GM12878 (cell line): Measurements from ENCODE around the gene FNDC3B. TPM values are rescaled to one million over a fixed set of nuclear protein-coding genes. Genes with fewer than 3 reads are reported as not detected.

ENCODE experiments used
- ATAC-seq: fragments of 200-7000 bp; cut with Tn5 transposase; 3 replicates; pipeline ENCODE4 v1.9.1; 2020; ENCODE audit warnings: mild to moderate bottlenecking, moderate library complexity
- BruUV-seq: library from RNA; stranded (reverse); fragments of 400-500 nt; replicated peaks from 2 replicates; lab custom pipeline; 2021; lab: Mats Ljungman, UMichigan
- CTCF ChIA-PET: fragments of 300-600 bp; sonication (Branson Sonifier 250); formaldehyde crosslinking; extraction: SDS; loops from one replicate; lab custom pipeline; 2021; ENCODE audit warnings: inconsistent platforms; lab: Yijun Ruan, JAX
- POLR2A ChIA-PET: fragments of 350-600 bp; formaldehyde crosslinking; extraction: SDS; loops from one replicate; lab custom pipeline; 2021; ENCODE audit warnings: inconsistent platforms; lab: Charles Lee
- RAD21 ChIA-PET: fragments of 300-600 bp; sonication (Branson Sonifier 250); formaldehyde crosslinking; loops from one replicate; lab custom pipeline; 2023; ENCODE audit warnings: antibody characterized with exemption; ENCODE audit not compliant: unreplicated experiment; lab: Charles Lee
- SMC1A ChIA-PET: fragments of 300-600 bp; sonication (Branson Sonifier 250); formaldehyde crosslinking; loops from one replicate; lab custom pipeline; 2023; ENCODE audit not compliant: unreplicated experiment, uncharacterized antibody; lab: Charles Lee
- DNase-seq: peaks from one replicate; pipeline ENCODE4 v3.0.0-alpha.2; 2011; ENCODE audit warnings: low read depth, low spot score
- FAIRE-seq: peaks from 3 replicates; lab custom pipeline; 2011; peaks lifted over from hg19 to GRCh38; lab: Jason Lieb, UNC
- H2AFZ ChIP-seq: 2 replicates; pipeline ENCODE4 v1.6.0; 2011; ENCODE audit warnings: low read depth, low read length, control low read depth; ENCODE audit not compliant: control insufficient read depth
- H3K27ac ChIP-seq: 2 replicates; pipeline ENCODE4 v1.5.1; 2011; ENCODE audit warnings: control low read depth; ENCODE audit not compliant: control insufficient read depth, insufficient read depth
- H3K27me3 ChIP-seq, 2 experiments: replicated peaks in 1 of 2; 2 replicates each; pipeline versions ENCODE4 v1.6.0 to v1.6.1; 2011; ENCODE audit warnings: low read length in 1 of 2; ENCODE audit not compliant: control insufficient read depth in 2 of 2, insufficient read depth in 2 of 2
- H3K36me3 ChIP-seq, 2 experiments: 2 replicates each; pipeline ENCODE4 v1.5.1; 2011; ENCODE audit warnings: low read length in 1 of 2; ENCODE audit not compliant: control insufficient read depth in 2 of 2, insufficient read depth in 2 of 2
- H3K4me1 ChIP-seq: 2 replicates; pipeline ENCODE4 v1.6.1; 2011; ENCODE audit warnings: mild to moderate bottlenecking, low read length, moderate library complexity, mixed read lengths; ENCODE audit not compliant: control insufficient read depth, insufficient read depth
- H3K4me2 ChIP-seq: 2 replicates; pipeline ENCODE4 v1.6.0; 2011; ENCODE audit warnings: control low read depth; ENCODE audit not compliant: control insufficient read depth, insufficient read depth
- H3K4me3 ChIP-seq: fragments of 200-600 bp; sonication (generic); 2 replicates; pipeline ENCODE4 v1.5.1; 2016
- H3K79me2 ChIP-seq: 2 replicates; pipeline ENCODE4 v1.6.0; 2011; ENCODE audit warnings: low read length; ENCODE audit not compliant: control insufficient read depth, insufficient read depth
- H3K9ac ChIP-seq: 2 replicates; pipeline ENCODE4 v1.8.0; 2011; ENCODE audit warnings: low read length, control low read depth, mixed read lengths; ENCODE audit not compliant: control insufficient read depth, insufficient read depth
- H3K9me3 ChIP-seq: replicated peaks from 3 replicates; pipeline ENCODE4 v1.5.1; 2011; ENCODE audit warnings: mild to moderate bottlenecking, low read length; ENCODE audit not compliant: control insufficient read depth, insufficient read depth
- H4K20me1 ChIP-seq: 2 replicates; pipeline ENCODE4 v1.6.0; 2011; ENCODE audit not compliant: control insufficient read depth, insufficient read depth
- BRCA1 ChIP-seq: IDR thresholded peaks from 2 replicates; pipeline ENCODE4 v1.6.1; 2011; ENCODE audit warnings: low read depth, low read length, improper control_type of control experiment
- CHD2 ChIP-seq: IDR thresholded peaks from 2 replicates; pipeline ENCODE4 v1.6.1; 2011; ENCODE audit warnings: low read depth, low read length, improper control_type of control experiment, borderline replicate concordance
- EZH2 ChIP-seq: IDR thresholded peaks from 2 replicates; pipeline ENCODE4 v1.6.1; 2012; ENCODE audit warnings: low read depth, mild to moderate bottlenecking, control low read depth, inconsistent platforms, low read length, borderline replicate concordance; ENCODE audit not compliant: control insufficient read depth
- MEF2B ChIP-seq: fragments of 450-650 bp; IDR thresholded peaks from 2 replicates; pipeline ENCODE4 v1.6.1; 2018; ENCODE audit warnings: mild to moderate bottlenecking, moderate library complexity; ENCODE audit not compliant: partially characterized antibody, poor library complexity, severe bottlenecking
- NBN ChIP-seq: fragments of 450-650 bp; IDR thresholded peaks from 2 replicates; pipeline ENCODE4 v1.6.1; 2016
- SKIL ChIP-seq: fragments of 450-650 bp; IDR thresholded peaks from 2 replicates; pipeline ENCODE4 v1.6.1; 2017; ENCODE audit warnings: mild to moderate bottlenecking, low read depth, inconsistent platforms; ENCODE audit not compliant: poor library complexity, severe bottlenecking
- WGBS: methylation state at CpG from one replicate; pipeline ENCODE4 v1.1.6; 2016; ENCODE audit warnings: low lambda C conversion rate; ENCODE audit not compliant: insufficient replicate concordance, insufficient coverage; ENCODE audit errors: missing lambda C conversion rate; 5-methylcytosine and 5-hydroxymethylcytosine counted together
- in situ Hi-C: fragments of 300-500 bp; cut with MboI; formaldehyde crosslinking; loops from 9 replicates; pipeline ENCODE4 v1.14.3; 2018; ENCODE audit warnings: mixed read lengths
- intact Hi-C: fragments of 100-400 bp; cut with micrococcal nuclease; formaldehyde crosslinking; loops from one replicate; pipeline ENCODE4 v1.14.2; 2022; ENCODE audit not compliant: unreplicated experiment
- polyA plus RNA-seq, 11 experiments: library from polyadenylated mRNA; depleted of rRNA in 4 of 11; unstranded in 6 of 11; stranded (reverse) in 5 of 11; fragments of >200 nt; fragmentation: Nextera tagmentation in 4 of 11; fragmentation: Illumina TruSeq in 1 of 11; extraction: Ambion mirVana in 4 of 11; extraction: Trizol in 1 of 11; gene quantifications; 1 replicate in 1 of 11; 2 replicates in 10 of 11; pipeline versions ENCODE4 v1.2.1 to v1.2.3, GENCODE V29; 2011 to 2016; ENCODE audit warnings: inconsistent platforms in 2 of 11, missing spikeins in 2 of 11, low read depth in 1 of 11
- total RNA-seq, 4 experiments: library from RNA; depleted of rRNA in 3 of 4; stranded (reverse); fragments of >200 nt in 3 of 4; fragmentation: Illumina TruSeq in 1 of 4; extraction: Trizol in 1 of 4; gene quantifications; 2 replicates each; pipeline versions ENCODE4 v1.2.1 to v1.2.3, GENCODE V29; 2013 to 2021

Gene FNDC3B
- total and polyA plus RNA-seq, 10 of the 15 experiments (the other 5 are each of a cell fraction or from before 2014, with no cell fraction given): 7.9 to 35.0 (median 18.5) TPM

GRCh38 chr3:172135185-172135584 lies 95.8 kb downstream of the FNDC3B start:
- in situ Hi-C loops: no loop called here
- FAIRE-seq: no peak

More at GRCh38 chr3:172135185-172135584, 95.8 kb downstream of the FNDC3B start:
- Histone ChIP-seq H3K4me3 (no peak overlapping the region), H3K27me3 (no peaks in the 10 kb centered on the region), H3K4me1 (peaks cover 69% of the 10 kb centered on the region), H3K79me2 (peaks cover 29% of the 10 kb centered on the region), H2AFZ (no peak overlapping the region), H3K4me2 (no peak overlapping the region), H3K9me3 (no peaks in the 10 kb centered on the region), H3K36me3 (no peaks in the 10 kb centered on the region; a peak in 1 of 4 replicates), H4K20me1 (no peaks in the 10 kb centered on the region), H3K9ac (no peak overlapping the region), H3K27ac (no peak overlapping the region)
- DNase-seq (no peak), ATAC-seq (no peak)
- TF ChIP-seq CHD2: no peak
- TF ChIP-seq EZH2: no peak
- no peak for TF ChIP-seq NBN
- TF ChIP-seq SKIL: no peak
- TF ChIP-seq MEF2B: no peak
- TF ChIP-seq BRCA1: no peak
- SMC1A ChIA-PET: interaction anchor here (0.6 to 23.1 kb wide), 12 partner anchors 5 to 100 kb away, joined by 3 to 441 read pairs (median 7); no protein-coding TSS in a partner anchor
- intact Hi-C loops: loop anchor here (5.0 kb wide), 1 partner anchor 338 kb away; no protein-coding TSS in a partner anchor
- no TSS peak for BruUV-seq
- POLR2A ChIA-PET: interaction anchor here (0.5 to 1.7 kb wide), 6 partner anchors 8 to 49 kb away, joined by 3 to 8 read pairs (median 6); no protein-coding TSS in a partner anchor
- WGBS: 100% methylated on average over 1 of the region's 1 CpG
- RAD21 ChIA-PET: interaction anchor here (1.3 to 8.3 kb wide), 9 partner anchors 7 to 86 kb away, joined by 3 to 92 read pairs (median 7); no protein-coding TSS in a partner anchor
- CTCF ChIA-PET: interaction anchor here (1.2 to 2.7 kb wide), 3 partner anchors 11 to 93 kb away, joined by 4 to 9 read pairs (median 9); no protein-coding TSS in a partner anchor
